Endothelial cell of umbilical vein (primary cell): ENCODE measurements around the gene ZNF597. TPM values are rescaled to one million over a fixed set of nuclear protein-coding genes. Genes with fewer than 3 reads are reported as not detected.

Experiments used
- BruUV-seq: library from RNA; stranded (reverse); fragments of 400-500 nt; replicated peaks from 2 replicates; lab custom pipeline; 2021; lab: Mats Ljungman, UMichigan
- CTCF ChIA-PET: fragments of 300-600, 350-600 bp; sonication (Branson Sonifier 250); formaldehyde crosslinking; loops from one replicate; lab custom pipeline; 2021; ENCODE audit warnings: antibody characterized with exemption, inconsistent platforms; lab: Charles Lee
- POLR2A ChIA-PET: fragments of 300-600, 350-600 bp; sonication (Branson Sonifier 250); formaldehyde crosslinking; loops from one replicate; lab custom pipeline; 2021; ENCODE audit warnings: antibody characterized with exemption, inconsistent platforms; lab: Charles Lee
- DNase-seq: peaks from one replicate; pipeline ENCODE4 v3.0.0-alpha.2; 2011; ENCODE audit warnings: low read depth, low spot score
- FAIRE-seq: peaks from 2 replicates; lab custom pipeline; 2011; peaks lifted over from hg19 to GRCh38; lab: Jason Lieb, UNC
- H2AFZ ChIP-seq: 2 replicates; pipeline ENCODE4 v1.6.0; 2012; ENCODE audit warnings: low read depth, low read length, control low read depth, inconsistent platforms
- H3K27ac ChIP-seq: 2 replicates; pipeline ENCODE4 v1.5.1; 2011; ENCODE audit warnings: low read depth, mild to moderate bottlenecking, control low read depth, low read length, moderate library complexity; ENCODE audit not compliant: insufficient read depth
- H3K27me3 ChIP-seq, 2 experiments: 2 replicates each; pipeline versions ENCODE4 v1.6.0 to v1.6.1; 2011; ENCODE audit warnings: low read length in 2 of 2, mixed read lengths in 1 of 2; ENCODE audit not compliant: control insufficient read depth in 2 of 2, insufficient read depth in 2 of 2
- H3K36me3 ChIP-seq, 2 experiments: 2 replicates in 1 of 2; 3 replicates in 1 of 2; pipeline ENCODE4 v1.5.1; 2011; ENCODE audit warnings: low read length in 2 of 2, mild to moderate bottlenecking in 1 of 2, moderate library complexity in 1 of 2; ENCODE audit not compliant: control insufficient read depth in 2 of 2, insufficient read depth in 2 of 2; ENCODE audit errors: extremely low read depth in 1 of 2
- H3K4me1 ChIP-seq: 3 replicates; pipeline ENCODE4 v1.5.1; 2011; ENCODE audit warnings: mild to moderate bottlenecking, low read length; ENCODE audit not compliant: control insufficient read depth, insufficient read depth; ENCODE audit errors: extremely low read depth
- H3K4me2 ChIP-seq: 2 replicates; pipeline ENCODE4 v1.6.1; 2011; ENCODE audit warnings: low read length, control low read depth, mixed read lengths; ENCODE audit not compliant: insufficient read depth
- H3K4me3 ChIP-seq, 3 experiments: fragments of 200-600 bp in 1 of 3; sonication (generic), shearing (Covaris generic) in 1 of 3; replicated peaks in 1 of 3; 2 replicates each; pipeline ENCODE4 v1.5.1; 2011 to 2016; ENCODE audit warnings: control low read depth in 3 of 3, low read length in 3 of 3, mild to moderate bottlenecking in 2 of 3, inconsistent platforms in 1 of 3, low read depth in 1 of 3, moderate library complexity in 1 of 3; ENCODE audit not compliant: insufficient read depth in 1 of 3
- H3K79me2 ChIP-seq: 2 replicates; pipeline ENCODE4 v1.6.0; 2012; ENCODE audit warnings: low read length, inconsistent platforms; ENCODE audit not compliant: control insufficient read depth, insufficient read depth
- H3K9ac ChIP-seq: replicated peaks from 2 replicates; pipeline ENCODE3; 2011; ENCODE audit warnings: low read length, control low read depth; ENCODE audit not compliant: insufficient read depth; ENCODE audit errors: extremely low read depth
- H3K9me1 ChIP-seq: replicated peaks from 3 replicates; pipeline ENCODE4 v1.6.0; 2011; ENCODE audit warnings: mild to moderate bottlenecking, low read length; ENCODE audit not compliant: control insufficient read depth, insufficient read depth; ENCODE audit errors: extremely low read depth
- H3K9me3 ChIP-seq: replicated peaks from 2 replicates; pipeline ENCODE4 v1.5.1; 2012; ENCODE audit warnings: low read length, inconsistent platforms; ENCODE audit not compliant: control insufficient read depth, insufficient read depth
- H4K20me1 ChIP-seq: replicated peaks from 2 replicates; pipeline ENCODE3; 2011; ENCODE audit warnings: mild to moderate bottlenecking, low read length; ENCODE audit not compliant: control insufficient read depth, insufficient read depth; ENCODE audit errors: extremely low read depth
- CTCF ChIP-seq, 2 donors: IDR thresholded peaks; 1 replicate in 1 of 2; 2 replicates in 1 of 2; pipeline ENCODE4 v1.5.1; 2011; ENCODE audit warnings: low read length in 2 of 2, mild to moderate bottlenecking in 2 of 2, moderate library complexity in 2 of 2, control low read depth in 1 of 2, inconsistent platforms in 1 of 2, low read depth in 1 of 2; ENCODE audit not compliant: insufficient read depth in 1 of 2; ENCODE audit errors: extremely low read depth in 1 of 2
- EZH2 ChIP-seq: IDR thresholded peaks from 2 replicates; pipeline ENCODE4 v1.6.1; 2012; ENCODE audit warnings: borderline replicate concordance, low read depth, mild to moderate bottlenecking, moderate library complexity, low read length, inconsistent platforms; ENCODE audit not compliant: severe bottlenecking
- FOS ChIP-seq: IDR thresholded peaks from 2 replicates; pipeline ENCODE4 v1.6.1; 2011; ENCODE audit warnings: mild to moderate bottlenecking, low read length, moderate library complexity, borderline replicate concordance; ENCODE audit not compliant: insufficient read depth
- GATA2 ChIP-seq: IDR thresholded peaks from 2 replicates; pipeline ENCODE4 v1.7.0; 2011; ENCODE audit warnings: low read depth, mild to moderate bottlenecking, moderate library complexity, mixed read lengths, low read length; ENCODE audit not compliant: insufficient read length, insufficient read depth
- JUN ChIP-seq: IDR thresholded peaks from 2 replicates; pipeline ENCODE4 v1.6.1; 2011; ENCODE audit warnings: borderline replicate concordance, low read depth; ENCODE audit not compliant: insufficient read length, insufficient read depth
- MAX ChIP-seq: IDR thresholded peaks from 2 replicates; pipeline ENCODE4 v1.6.1; 2011; ENCODE audit not compliant: insufficient read depth, insufficient read length
- MYC ChIP-seq: IDR thresholded peaks from one replicate; pipeline ENCODE4 v1.6.1; 2011; ENCODE audit warnings: mild to moderate bottlenecking, low read depth, low read length
- POLR2A ChIP-seq: IDR thresholded peaks from 2 replicates; pipeline ENCODE4 v1.6.1; 2012; ENCODE audit warnings: low read depth, mild to moderate bottlenecking, control low read depth, low read length
- POLR2AphosphoS5 ChIP-seq: IDR thresholded peaks from 2 replicates; pipeline ENCODE4 v1.6.1; 2012; ENCODE audit warnings: low read depth, mild to moderate bottlenecking, control low read depth, low read length, moderate library complexity; ENCODE audit not compliant: insufficient read depth
- dilution Hi-C: fragments of 300-500 bp; cut with MboI; formaldehyde crosslinking; loops from one replicate; pipeline ENCODE4 v1.15.0; 2019; ENCODE audit warnings: low sequenced_read_pairs; ENCODE audit not compliant: extremely low pct_ligation_motif_present
- intact Hi-C: fragments of 100-400 bp; cut with micrococcal nuclease; formaldehyde crosslinking; loops from one replicate; pipeline ENCODE4 v1.10.0; 2022
- polyA plus RNA-seq, 4 experiments: library from polyadenylated mRNA; depleted of rRNA in 3 of 4; stranded (reverse) in 3 of 4; unstranded in 1 of 4; fragments of >200 nt; gene quantifications; 2 replicates each; pipeline versions ENCODE4 v1.2.1 to v1.2.3, GENCODE V29; 2011 to 2012; ENCODE audit warnings: missing spikeins in 1 of 4
- total RNA-seq: library from RNA; stranded (reverse); gene quantifications from 2 replicates; pipeline ENCODE4 v1.2.3, GENCODE V29; 2021

ZNF597 gene
- total and polyA plus RNA-seq, 2 donors (not counting 3 experiments of a cell fraction or from before 2014, with no cell fraction given): 0.75 to 1.4 TPM

- no peaks in the 10 kb centered on the region for H3K9me1 ChIP-seq
- dilution Hi-C loops (no loop called here), intact Hi-C loops (no loop called here)
- no peak overlapping the region for H2AFZ ChIP-seq
- DNase-seq (peak; percentile 9), FAIRE-seq (no peak)
- no peak overlapping the region for H3K27ac ChIP-seq
- peaks cover 9% of the 10 kb centered on the region for H3K79me2 ChIP-seq
- H3K9me3 ChIP-seq: no peaks in the 10 kb centered on the region
- POLR2A ChIA-PET: no interaction called here
- H3K36me3 ChIP-seq: peaks cover 2 to 48% of the 10 kb centered on the region in 2 experiments
- TF ChIP-seq JUN (no peak), POLR2AphosphoS5 (no peak), GATA2 (no peak), EZH2 (no peak), MYC (no peak), MAX (no peak), POLR2A (no peak), CTCF (IDR thresholded peaks at IDR 0.05; ENCODE audit: extremely low read depth in 1 of 2, insufficient read depth in 1 of 2, low read depth in 1 of 2, low read length in 2 of 2) (no peak), FOS (no peak)
- no peaks in the 10 kb centered on the region for H3K4me1 ChIP-seq
- H3K9ac ChIP-seq: no peak overlapping the region
- H3K4me3 ChIP-seq: no peak overlapping the region
- H4K20me1 ChIP-seq: no peaks in the 10 kb centered on the region
- no peaks in the 10 kb centered on the region for H3K27me3 ChIP-seq
- H3K4me2 ChIP-seq: no peak overlapping the region
- no TSS peak for BruUV-seq
- CTCF ChIA-PET: interaction anchor here (1.1 to 1.3 kb wide), 2 partner anchors 9 to 214 kb away, joined by 3 read pairs; no protein-coding TSS in a partner anchor
These were observed 37.8 kb upstream of the ZNF597 start for GRCh38 chr16:3480901-3481695.
